Stomach (tissue), 9 donors: ENCODE results near the gene TMEM178A. TPM values are rescaled to one million over a fixed set of nuclear protein-coding genes. Genes with fewer than 3 reads are reported as not detected.

ENCODE experiments used
- DNase-seq, 2 donors: peaks; one replicate each; pipeline versions ENCODE4 v3.0.0 to v3.0.0-alpha.2; 2013 to 2019
- H3K27ac ChIP-seq, 5 donors: fragments of 200-600 bp in 4 of 5; sonication (generic) in 4 of 5; one replicate each; pipeline ENCODE4 v1.5.1; 2013 to 2019; ENCODE audit warnings: mild to moderate bottlenecking in 1 of 5, moderate library complexity in 1 of 5
- H3K27me3 ChIP-seq, 3 donors: fragments of 200-600 bp; sonication (generic); one replicate each; pipeline ENCODE4 v1.5.1; 2017 to 2019; ENCODE audit warnings: mixed run types in 1 of 3
- H3K36me3 ChIP-seq, 4 donors: fragments of 200-600 bp; sonication (generic); 1 replicate in 3 of 4; 2 replicates in 1 of 4; pipeline ENCODE4 v1.5.1; 2016 to 2019
- H3K4me1 ChIP-seq, 4 donors: fragments of 200-600 bp; sonication (generic); one replicate each; pipeline ENCODE4 v1.5.1; 2016 to 2019
- H3K4me3 ChIP-seq, 4 donors: fragments of 200-600 bp; sonication (generic) in 3 of 4; one replicate each; pipeline ENCODE4 v1.5.1; 2016 to 2019; ENCODE audit warnings: mild to moderate bottlenecking in 1 of 4
- H3K9me3 ChIP-seq, 4 donors: fragments of 200-600 bp; sonication (generic); one replicate each; pipeline ENCODE4 v1.5.1; 2016 to 2019
- CTCF ChIP-seq, 7 experiments: fragments of 450-650 bp in 4 of 7; fragments of 200-600 bp in 3 of 7; sonication (generic) in 3 of 7; IDR thresholded peaks; one replicate each; pipeline ENCODE4 v1.5.1; 2016 to 2019; ENCODE audit warnings: antibody characterized with exemption in 7 of 7, control low read depth in 2 of 7, mild to moderate bottlenecking in 1 of 7
- EP300 ChIP-seq: sonication (generic); formaldehyde crosslinking; IDR thresholded peaks from one replicate; pipeline ENCODE4 v1.6.1; 2017; ENCODE audit warnings: antibody characterized with exemption
- POLR2A ChIP-seq, 4 donors: fragments of 450-650 bp; IDR thresholded peaks; one replicate each; pipeline ENCODE4 v1.6.1; 2016; ENCODE audit warnings: antibody characterized with exemption in 4 of 4, control low read depth in 2 of 4, mild to moderate bottlenecking in 1 of 4, moderate library complexity in 1 of 4
- POLR2AphosphoS5 ChIP-seq, 3 donors: sonication (generic); formaldehyde crosslinking; IDR thresholded peaks; one replicate each; pipeline ENCODE4 v1.6.1; 2016; ENCODE audit warnings: antibody characterized with exemption in 3 of 3
- WGBS, 5 donors: extraction: QIAGEN DNeasy Blood & Tissue Kit in 3 of 5; methylation state at CpG; one replicate each; pipeline versions ENCODE4 v1.1.5 to v1.1.7; 2013 to 2018; 5-methylcytosine and 5-hydroxymethylcytosine counted together
- intact Hi-C: fragments of 100-400 bp; cut with DNase I; formaldehyde crosslinking; loops from one replicate; pipeline ENCODE4 v1.15.1; 2023; ENCODE audit warnings: low total_unique reads
- polyA plus RNA-seq, 3 donors: library from polyadenylated mRNA; stranded (reverse); fragments of 200-250 nt; gene quantifications; one replicate each; pipeline ENCODE4 v1.2.3, GENCODE V29; 2013
- total RNA-seq, 5 donors: library from RNA; depleted of rRNA; stranded (reverse); fragments of >200 nt; gene quantifications; one replicate each; pipeline versions ENCODE4 v1.1.0 to v1.2.3, GENCODE V29; 2014 to 2016
- donor health status: healthy with polysubstance abuse.
- donor health status: Bipolar disorder and iron deficiency.
- donor health status: healthy.

Gene TMEM178A
- total and polyA plus RNA-seq, 8 donors: 0.62 to 36.5 (median 4.4) TPM

GRCh38 chr2:39731546-39731945 is 65.8 kb downstream of the TMEM178A start:
- DNase-seq: no peak
- H3K4me3 ChIP-seq: no peak overlapping the region

GRCh38 chr2:39732482-39732881 is 66.8 kb downstream of the TMEM178A start:
- Histone ChIP-seq H3K4me1 (no peaks in the 10 kb centered on the region), H3K9me3 (no peaks in the 10 kb centered on the region), H3K36me3 (peaks cover 6 to 69% (median 42%) of the 10 kb centered on the region in 4 donors), H3K27me3 (no peaks in the 10 kb centered on the region), H3K27ac (no peak overlapping the region), H3K4me3 (no peak overlapping the region)
- intact Hi-C loops: no loop called here
- no peak for TF ChIP-seq POLR2A (IDR thresholded peaks at IDR 0.05)
- no peak for TF ChIP-seq POLR2AphosphoS5 (IDR thresholded peaks at IDR 0.05)
- no peak for TF ChIP-seq CTCF (IDR thresholded peaks at IDR 0.05)
- no peak for TF ChIP-seq EP300
- peak in 1 of 2 donors; percentile 42 for DNase-seq
- 71 to 93% (median 91%) methylated on average over 1 of the region's 1 CpG for WGBS, 5 donors

More at GRCh38 chr2:39731546-39731945, 65.8 kb downstream of the TMEM178A start:
- Histone ChIP-seq H3K9me3 (no peaks in the 10 kb centered on the region), H3K27ac (no peak overlapping the region), H3K36me3 (peaks cover 3 to 60% (median 33%) of the 10 kb centered on the region in 4 donors), H3K4me1 (no peaks in the 10 kb centered on the region), H3K27me3 (no peaks in the 10 kb centered on the region)
- TF ChIP-seq POLR2AphosphoS5 (IDR thresholded peaks at IDR 0.05): no peak
- no peak for TF ChIP-seq CTCF (IDR thresholded peaks at IDR 0.05)
- TF ChIP-seq EP300: no peak
- TF ChIP-seq POLR2A (IDR thresholded peaks at IDR 0.05): no peak
- WGBS, 5 donors: 77 to 92% (median 92%) methylated on average over 3 of the region's 3 CpGs
- intact Hi-C loops: no loop called here

- intact Hi-C loops: no loop called here
- no peak for DNase-seq
- Histone ChIP-seq H3K4me1 (no peaks in the 10 kb centered on the region), H3K9me3 (no peaks in the 10 kb centered on the region), H3K36me3 (peaks cover 6 to 76% (median 49%) of the 10 kb centered on the region in 4 donors), H3K27me3 (no peaks in the 10 kb centered on the region), H3K4me3 (no peak overlapping the region), H3K27ac (no peak overlapping the region)
- WGBS, 5 donors: 93 to 97% (median 95%) methylated on average over 10 of the region's 10 CpGs
- no peak for TF ChIP-seq POLR2A (IDR thresholded peaks at IDR 0.05)
- no peak for TF ChIP-seq EP300
- no peak for TF ChIP-seq CTCF (IDR thresholded peaks at IDR 0.05)
- no peak for TF ChIP-seq POLR2AphosphoS5 (IDR thresholded peaks at IDR 0.05)
Observed at GRCh38 chr2:39733070-39733674, 67.5 kb downstream of the TMEM178A start.

GRCh38 chr2:39734445-39734844 is 68.7 kb downstream of the TMEM178A start:
- Histone ChIP-seq H3K27me3 (no peaks in the 10 kb centered on the region), H3K9me3 (no peaks in the 10 kb centered on the region), H3K36me3 (peaks cover 6 to 84% (median 59%) of the 10 kb centered on the region in 4 donors), H3K4me1 (peaks cover 0 to 5% (median 0%) of the 10 kb centered on the region in 4 donors), H3K27ac (no peak overlapping the region), H3K4me3 (no peak overlapping the region)
- DNase-seq: no peak
- intact Hi-C loops: no loop called here
- no peak for TF ChIP-seq POLR2A (IDR thresholded peaks at IDR 0.05)
- no peak for TF ChIP-seq POLR2AphosphoS5 (IDR thresholded peaks at IDR 0.05)
- TF ChIP-seq CTCF (IDR thresholded peaks at IDR 0.05): no peak
- TF ChIP-seq EP300: no peak
